SK-N-MC (cell line): ENCODE measurements around the gene KCTD10.
"Not testable (repeated sequence)": the region's sequence is repeated elsewhere in the genome, so short reads cannot be mapped to it uniquely, and the experiment has no call there.

Experiments used
- DNase-seq: peaks from one replicate; pipeline ENCODE4 v3.0.0-alpha.2; 2011; ENCODE audit warnings: low read depth, low spot score
- H3K27ac ChIP-seq: fragments of 200-600 bp; sonication (generic); 2 replicates; pipeline ENCODE4 v1.5.1; 2016; ENCODE audit warnings: mixed run types
- H3K36me3 ChIP-seq: fragments of 200-600 bp; sonication (generic); 2 replicates; pipeline ENCODE4 v1.6.1; 2017; ENCODE audit warnings: antibody characterized with exemption, low read length, mixed read lengths; ENCODE audit not compliant: insufficient read depth
- H3K4me3 ChIP-seq: fragments of 200-600 bp; sonication (generic); 2 replicates; pipeline ENCODE4 v1.5.1; 2016
- H3K9ac ChIP-seq: fragments of 200-600 bp; sonication (generic); 2 replicates; pipeline ENCODE4 v1.8.0; 2017; ENCODE audit warnings: mixed run types, mixed read lengths; ENCODE audit not compliant: insufficient read length
- H3K9me3 ChIP-seq: fragments of 200-600 bp; sonication (generic); 2 replicates; pipeline ENCODE4 v1.6.1; 2017; ENCODE audit warnings: low read depth, mild to moderate bottlenecking, antibody characterized with exemption, low read length, moderate library complexity, mixed read lengths
- EZH2 ChIP-seq: fragments of 200-600 bp; sonication (generic); IDR thresholded peaks from one replicate; pipeline ENCODE4 v1.6.1; 2017; ENCODE audit warnings: antibody characterized with exemption
- FOXP2 ChIP-seq: optimal IDR thresholded peaks from 2 replicates; pipeline ENCODE3; 2011; ENCODE audit warnings: mild to moderate bottlenecking, moderate library complexity; ENCODE audit not compliant: insufficient read depth; ENCODE audit errors: extremely low read length, control extremely low read depth
- POLR2AphosphoS5 ChIP-seq: IDR thresholded peaks from 2 replicates; pipeline ENCODE4 v1.6.1; 2012; ENCODE audit warnings: mild to moderate bottlenecking, low read depth, low read length, borderline replicate concordance

The KCTD10 gene

DNA sequence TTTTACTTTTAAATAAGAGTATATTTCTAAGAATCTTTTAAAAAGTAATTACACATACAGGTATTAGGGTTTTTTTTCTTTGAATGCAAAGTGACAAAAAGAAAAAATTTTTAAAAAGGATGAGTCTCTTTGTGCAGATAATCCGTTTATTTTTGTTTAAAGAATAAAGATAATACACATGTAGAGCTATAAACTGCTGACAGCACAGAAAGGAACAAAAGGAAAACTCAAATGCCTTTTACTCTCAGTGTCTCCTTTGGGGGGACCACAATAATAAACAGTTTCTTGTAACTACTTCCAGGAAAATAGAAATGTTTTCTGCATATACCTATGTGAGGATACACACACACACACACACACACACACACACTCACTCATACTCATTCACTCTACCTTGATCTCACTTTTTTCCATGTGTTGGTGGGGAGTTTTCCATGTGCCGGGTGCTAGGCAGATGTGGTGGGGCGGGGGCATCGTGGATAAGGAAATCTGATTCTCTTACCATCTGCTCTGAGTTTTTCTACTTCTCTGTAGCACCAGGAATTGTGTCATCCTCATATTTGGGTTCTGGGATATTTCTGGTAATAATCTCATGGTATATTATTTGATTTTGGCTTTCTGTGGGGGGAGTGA is 58.1 kb downstream of the KCTD10 start:
- no peak overlapping the region for H3K4me3 ChIP-seq
- H3K27ac ChIP-seq, result no peak overlapping the region
- TF ChIP-seq EZH2 (no peak), FOXP2 (no peak), POLR2AphosphoS5 (no peak)
- H3K9me3 ChIP-seq, result no peaks in the 10 kb centered on the region
- DNase-seq, result no peak
- H3K9ac ChIP-seq, result no peak overlapping the region
- no peaks in the 10 kb centered on the region for H3K36me3 ChIP-seq

DNA sequence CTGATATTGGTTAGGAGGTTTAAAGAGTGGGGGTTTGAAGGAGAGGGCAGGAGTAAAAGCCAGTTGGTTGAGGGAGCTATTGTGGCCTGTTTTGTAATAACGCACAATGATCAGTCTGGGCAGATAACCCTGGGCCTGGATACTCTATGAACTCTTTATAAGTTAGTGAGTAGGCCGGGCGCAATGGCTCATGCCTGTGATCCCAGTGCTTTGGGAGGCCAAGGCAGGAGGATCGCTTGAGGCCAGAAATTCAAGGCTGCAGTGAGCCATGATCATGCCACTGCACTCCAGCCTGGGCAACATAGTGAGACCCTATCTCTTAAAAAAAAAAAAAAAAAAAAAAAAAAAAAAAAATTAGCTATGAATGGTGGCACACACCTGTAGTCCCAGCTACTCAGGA is 71.0 kb downstream of the KCTD10 start:
- H3K9ac ChIP-seq, H3K9me3 ChIP-seq, H3K4me3 ChIP-seq, DNase-seq, H3K27ac ChIP-seq, H3K36me3 ChIP-seq: not testable (repeated sequence)

DNA sequence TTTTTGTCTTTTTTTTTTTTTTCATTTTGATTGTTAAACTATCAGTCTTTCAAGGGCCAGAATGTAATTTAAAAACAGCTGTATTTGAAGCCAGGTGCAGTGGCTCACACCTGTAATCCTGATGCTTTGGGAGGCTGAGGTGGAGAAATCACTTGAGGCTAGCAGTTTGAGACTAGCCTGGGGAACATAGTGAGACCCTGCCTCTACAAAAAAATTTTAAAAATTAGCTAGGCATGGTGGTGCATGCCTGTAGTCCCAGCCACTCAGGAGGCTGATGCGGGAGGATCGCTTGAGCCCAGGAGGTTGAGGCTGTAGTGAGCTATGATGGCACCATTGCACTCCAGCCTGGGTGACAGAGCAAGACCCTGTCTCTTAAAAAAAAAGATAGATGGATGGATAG is 72.3 kb downstream of the KCTD10 start:
- not testable (repeated sequence) for H3K36me3 ChIP-seq, H3K4me3 ChIP-seq, H3K9ac ChIP-seq, DNase-seq, H3K27ac ChIP-seq, H3K9me3 ChIP-seq
